K562 (cell line): Measurements from ENCODE around the gene KMT5B. TPM values are rescaled to one million over a fixed set of nuclear protein-coding genes. Genes with fewer than 3 reads are reported as not detected.

Experiments
- NFRKB ChIP-seq: fragments of 450-650 bp; IDR thresholded peaks from 2 replicates; pipeline ENCODE4 v1.6.1; 2016; ENCODE audit warnings: low read depth
- POLR2AphosphoS2 ChIP-seq: IDR thresholded peaks from 2 replicates; pipeline ENCODE4 v1.6.1; 2012; ENCODE audit warnings: low read length, improper control_type of control experiment
- RBM25 ChIP-seq: fragments of 200-400 bp; formaldehyde crosslinking; IDR thresholded peaks from 2 replicates; pipeline ENCODE4 v1.6.1; 2018; ENCODE audit warnings: low read length, low read depth, moderate library complexity; ENCODE audit not compliant: severe bottlenecking
- REST ChIP-seq, 2 experiments: fragments of 450-650 bp; formaldehyde crosslinking in 1 of 2; IDR thresholded peaks; 2 replicates each; pipeline versions ENCODE4 v1.4.0 to v1.6.1; 2014 to 2020; ENCODE audit warnings: mild to moderate bottlenecking in 2 of 2, borderline replicate concordance in 1 of 2, low read depth in 1 of 2
- SLC30A9 ChIP-seq: fragments of 250-450 bp; sonication (Bioruptor Pico); IDR thresholded peaks from 2 replicates; pipeline ENCODE4 v1.8.0; 2022; ENCODE audit warnings: mild to moderate bottlenecking, moderate library complexity
- ZBTB9 ChIP-seq: fragments of 450-650 bp; formaldehyde crosslinking; IDR thresholded peaks from 2 replicates; pipeline ENCODE4 v1.4.0; 2020; ENCODE audit warnings: mild to moderate bottlenecking, moderate library complexity
- ZNF146 ChIP-seq: IDR thresholded peaks from one replicate; pipeline ENCODE4 v1.6.1; 2018; ENCODE audit warnings: missing compliant biosample characterization; ENCODE audit not compliant: unreplicated experiment
- ZNF318 ChIP-seq, 2 experiments: fragments of 450-650 bp; IDR thresholded peaks; 2 replicates each; pipeline ENCODE4 v1.6.1; 2016; ENCODE audit warnings: mild to moderate bottlenecking in 2 of 2, borderline replicate concordance in 1 of 2, low read depth in 1 of 2, moderate library complexity in 1 of 2
- ZNF766 ChIP-seq: fragments of 200-800 bp; sonication (Bioruptor generic); conservative IDR thresholded peaks from 2 replicates; pipeline ENCODE4 v1.6.1; 2016; ENCODE audit warnings: missing genetic modification characterization, missing compliant biosample characterization
- polyA plus RNA-seq, 8 experiments: library from polyadenylated mRNA; depleted of rRNA in 4 of 8; stranded (reverse) in 5 of 8; unstranded in 3 of 8; fragments of >200 nt; fragmentation: Nextera tagmentation in 2 of 8; fragmentation: Illumina TruSeq in 1 of 8; extraction: Ambion mirVana in 2 of 8; extraction: Trizol in 1 of 8; gene quantifications; 2 replicates each; pipeline versions ENCODE4 v1.2.1 to v1.2.3, GENCODE V29; 2011 to 2014; ENCODE audit warnings: inconsistent platforms in 1 of 8, missing spikeins in 1 of 8
- total RNA-seq, 7 experiments: library from RNA; depleted of rRNA in 6 of 7; stranded (reverse); fragments of >200 nt in 6 of 7; fragmentation: Illumina TruSeq in 2 of 7; extraction: Trizol in 2 of 7; gene quantifications; 2 replicates each; pipeline versions ENCODE4 v1.2.1 to v1.2.3, GENCODE V29; 2011 to 2021; ENCODE audit warnings: low replicate concordance in 1 of 7

KMT5B gene
- total and polyA plus RNA-seq, 9 of the 15 experiments (the other 6 are each of a cell fraction or from before 2014, with no cell fraction given): 7.3 to 27.3 (median 20.9) TPM

- no peak for TF ChIP-seq REST (IDR thresholded peaks at IDR 0.05; ENCODE audit: borderline replicate concordance)
- peak; percentile 84; the same call in 1 of the 2 replicates for TF ChIP-seq REST (CRISPR knock-in tag; IDR thresholded peaks at IDR 0.05; ENCODE audit: low read depth)
- TF ChIP-seq ZBTB9: peak; percentile 49; the same call in 1 of the 2 replicates
- TF ChIP-seq ZNF318 (IDR thresholded peaks at IDR 0.05; ENCODE audit: borderline replicate concordance in 1 of 2, low read depth in 1 of 2): no peak
- peak; percentile 68 for TF ChIP-seq RBM25
- peak; percentile 98 for TF ChIP-seq NFRKB
- peak; percentile 63 for TF ChIP-seq ZNF766 (CRISPR knock-in tag)
- TF ChIP-seq POLR2AphosphoS2: no peak
- TF ChIP-seq SLC30A9: 0 out of 2 replicates have a peak, but pooled peaks have one; percentile 68
- no peak for TF ChIP-seq ZNF146 (CRISPR knock-in tag)
Observed at GRCh38 chr11:68213555-68214172, 568 bp upstream of the KMT5B start (continued).
